ENCODE data around the gene ANKRD52.

DNA sequence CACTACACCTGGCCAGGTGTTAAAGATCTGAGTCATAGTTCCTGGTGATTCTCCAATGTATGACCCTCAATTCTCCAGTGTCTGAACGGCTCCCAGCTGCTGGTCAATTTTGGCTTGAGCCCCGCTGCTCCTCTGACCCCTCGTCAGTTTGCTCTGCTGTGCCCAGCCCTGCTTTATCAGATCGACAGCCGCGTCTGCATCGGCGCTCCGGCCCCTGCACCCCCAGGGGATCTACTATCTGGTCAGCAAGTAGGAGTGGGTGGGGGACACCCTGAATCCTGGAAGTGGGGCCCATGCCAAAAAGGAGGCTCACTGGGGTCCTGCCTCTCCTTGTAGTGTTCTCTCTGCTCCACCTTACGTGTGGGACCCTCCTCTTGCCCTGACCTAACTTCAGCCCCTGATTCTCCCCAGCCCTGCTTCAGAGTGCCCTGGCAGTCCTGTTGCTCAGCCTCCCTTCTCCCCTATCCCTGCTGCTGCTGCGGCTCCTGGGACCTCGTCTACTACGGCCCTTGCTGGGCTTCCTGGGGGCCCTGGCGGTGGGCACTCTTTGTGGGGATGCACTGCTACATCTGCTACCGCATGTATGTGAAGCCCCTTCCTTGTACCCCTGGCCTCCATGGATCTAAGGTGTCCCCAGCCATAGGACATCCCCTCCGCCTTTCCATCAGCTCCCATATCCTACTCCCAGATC lies 23.3 kb downstream of the ANKRD52 start:
- TF ChIP-seq, protein P1, sequence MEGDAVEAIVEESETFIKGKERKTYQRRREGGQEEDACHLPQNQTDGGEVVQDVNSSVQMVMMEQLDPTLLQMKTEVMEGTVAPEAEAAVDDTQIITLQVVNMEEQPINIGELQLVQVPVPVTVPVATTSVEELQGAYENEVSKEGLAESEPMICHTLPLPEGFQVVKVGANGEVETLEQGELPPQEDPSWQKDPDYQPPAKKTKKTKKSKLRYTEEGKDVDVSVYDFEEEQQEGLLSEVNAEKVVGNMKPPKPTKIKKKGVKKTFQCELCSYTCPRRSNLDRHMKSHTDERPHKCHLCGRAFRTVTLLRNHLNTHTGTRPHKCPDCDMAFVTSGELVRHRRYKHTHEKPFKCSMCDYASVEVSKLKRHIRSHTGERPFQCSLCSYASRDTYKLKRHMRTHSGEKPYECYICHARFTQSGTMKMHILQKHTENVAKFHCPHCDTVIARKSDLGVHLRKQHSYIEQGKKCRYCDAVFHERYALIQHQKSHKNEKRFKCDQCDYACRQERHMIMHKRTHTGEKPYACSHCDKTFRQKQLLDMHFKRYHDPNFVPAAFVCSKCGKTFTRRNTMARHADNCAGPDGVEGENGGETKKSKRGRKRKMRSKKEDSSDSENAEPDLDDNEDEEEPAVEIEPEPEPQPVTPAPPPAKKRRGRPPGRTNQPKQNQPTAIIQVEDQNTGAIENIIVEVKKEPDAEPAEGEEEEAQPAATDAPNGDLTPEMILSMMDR (IDR thresholded peaks at IDR 0.05): no peak
- TF ChIP-seq POLR2AphosphoS5 (IDR thresholded peaks at IDR 0.05; ENCODE audit: low read depth, low read length): no peak
- TF ChIP-seq, protein P2, sequence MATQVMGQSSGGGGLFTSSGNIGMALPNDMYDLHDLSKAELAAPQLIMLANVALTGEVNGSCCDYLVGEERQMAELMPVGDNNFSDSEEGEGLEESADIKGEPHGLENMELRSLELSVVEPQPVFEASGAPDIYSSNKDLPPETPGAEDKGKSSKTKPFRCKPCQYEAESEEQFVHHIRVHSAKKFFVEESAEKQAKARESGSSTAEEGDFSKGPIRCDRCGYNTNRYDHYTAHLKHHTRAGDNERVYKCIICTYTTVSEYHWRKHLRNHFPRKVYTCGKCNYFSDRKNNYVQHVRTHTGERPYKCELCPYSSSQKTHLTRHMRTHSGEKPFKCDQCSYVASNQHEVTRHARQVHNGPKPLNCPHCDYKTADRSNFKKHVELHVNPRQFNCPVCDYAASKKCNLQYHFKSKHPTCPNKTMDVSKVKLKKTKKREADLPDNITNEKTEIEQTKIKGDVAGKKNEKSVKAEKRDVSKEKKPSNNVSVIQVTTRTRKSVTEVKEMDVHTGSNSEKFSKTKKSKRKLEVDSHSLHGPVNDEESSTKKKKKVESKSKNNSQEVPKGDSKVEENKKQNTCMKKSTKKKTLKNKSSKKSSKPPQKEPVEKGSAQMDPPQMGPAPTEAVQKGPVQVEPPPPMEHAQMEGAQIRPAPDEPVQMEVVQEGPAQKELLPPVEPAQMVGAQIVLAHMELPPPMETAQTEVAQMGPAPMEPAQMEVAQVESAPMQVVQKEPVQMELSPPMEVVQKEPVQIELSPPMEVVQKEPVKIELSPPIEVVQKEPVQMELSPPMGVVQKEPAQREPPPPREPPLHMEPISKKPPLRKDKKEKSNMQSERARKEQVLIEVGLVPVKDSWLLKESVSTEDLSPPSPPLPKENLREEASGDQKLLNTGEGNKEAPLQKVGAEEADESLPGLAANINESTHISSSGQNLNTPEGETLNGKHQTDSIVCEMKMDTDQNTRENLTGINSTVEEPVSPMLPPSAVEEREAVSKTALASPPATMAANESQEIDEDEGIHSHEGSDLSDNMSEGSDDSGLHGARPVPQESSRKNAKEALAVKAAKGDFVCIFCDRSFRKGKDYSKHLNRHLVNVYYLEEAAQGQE (IDR thresholded peaks at IDR 0.05; ENCODE audit: insufficient read depth in 1 of 2, low read depth in 2 of 2, low read length in 1 of 2): no peak
